Muscle of leg (tissue), 11 donors: ENCODE results near the gene POFUT1. TPM values are rescaled to one million over a fixed set of nuclear protein-coding genes. Genes with fewer than 3 reads are reported as not detected.
"Not testable (repeated sequence)": the region's sequence is repeated elsewhere in the genome, so short reads cannot be mapped to it uniquely, and the experiment has no call there.

Experiments
- DNase-seq: peaks from one replicate; pipeline ENCODE4 v3.0.0; 2013
- H3K27ac ChIP-seq: one replicate; pipeline ENCODE4 v1.5.1; 2013; ENCODE audit warnings: mild to moderate bottlenecking, low read length, control low read depth
- H3K27me3 ChIP-seq: one replicate; pipeline ENCODE4 v1.6.1; 2013; ENCODE audit warnings: low read length; ENCODE audit not compliant: control insufficient read depth, insufficient read depth
- H3K36me3 ChIP-seq: one replicate; pipeline ENCODE4 v1.6.1; 2013; ENCODE audit warnings: low read length; ENCODE audit not compliant: control insufficient read depth, insufficient read depth
- H3K4me1 ChIP-seq: one replicate; pipeline ENCODE4 v1.6.1; 2013; ENCODE audit warnings: low read length; ENCODE audit not compliant: control insufficient read depth, insufficient read depth
- H3K4me3 ChIP-seq: one replicate; pipeline ENCODE4 v1.5.1; 2013; ENCODE audit warnings: low read length, control low read depth
- H3K9me3 ChIP-seq: replicated peaks from 2 replicates; pipeline ENCODE4 v1.6.1; 2013; ENCODE audit warnings: low read depth, low read length; ENCODE audit not compliant: control insufficient read depth
- WGBS: methylation state at CpG from one replicate; pipeline ENCODE4 v1.1.5; 2013; ENCODE audit warnings: missing lambda C conversion rate; ENCODE audit not compliant: insufficient coverage; 5-methylcytosine and 5-hydroxymethylcytosine counted together
- polyA plus RNA-seq, 8 donors: library from polyadenylated mRNA; unstranded; fragments of 120-200 nt; gene quantifications; one replicate each; pipeline versions ENCODE4 v1.2.1 to v1.2.3, GENCODE V29; 2013; ENCODE audit warnings: inconsistent platforms in 1 of 8, low replicate concordance in 1 of 8; ENCODE audit not compliant: insufficient read length in 8 of 8, insufficient read depth in 1 of 8
- total RNA-seq: library from RNA; stranded (reverse); fragments of 120-200 nt; gene quantifications from one replicate; pipeline ENCODE4 v1.2.4, GENCODE V29; 2013

Gene POFUT1
- total and polyA plus RNA-seq, 9 donors: 23.2 to 39.1 (median 30.8) TPM

- Histone ChIP-seq H3K4me3 (no peak overlapping the region), H3K9me3 (no peaks in the 10 kb centered on the region), H3K27ac (no peak overlapping the region), H3K4me1 (no peaks in the 10 kb centered on the region), H3K36me3 (peaks cover 58% of the 10 kb centered on the region), H3K27me3 (no peaks in the 10 kb centered on the region)
- WGBS: 80% methylated on average over 5 of the region's 8 CpGs
- peak; percentile 27 for DNase-seq
Observed at GRCh38 chr20:32165836-32166545, 41.7 kb upstream of the POFUT1 start.

GRCh38 chr20:32167552-32167951, 40.1 kb upstream of the POFUT1 start:
- no peak for DNase-seq
- no CpG with 5 or more reads among the region's 4 CpGs for WGBS
- Histone ChIP-seq H3K9me3 (no peaks in the 10 kb centered on the region), H3K27me3 (no peaks in the 10 kb centered on the region), H3K4me3 (no peak overlapping the region), H3K4me1 (no peaks in the 10 kb centered on the region), H3K27ac (no peak overlapping the region), H3K36me3 (peaks cover 42% of the 10 kb centered on the region)

- Histone ChIP-seq H3K9me3 (no peaks in the 10 kb centered on the region), H3K4me3 (no peak overlapping the region), H3K27me3 (no peaks in the 10 kb centered on the region), H3K36me3 (peaks cover 40% of the 10 kb centered on the region), H3K4me1 (no peaks in the 10 kb centered on the region), H3K27ac (no peak overlapping the region)
- WGBS: no CpG with 5 or more reads among the region's 2 CpGs
- no peak for DNase-seq
Observed at GRCh38 chr20:32168184-32168910, 39.3 kb upstream of the POFUT1 start.

GRCh38 chr20:32177696-32178095, 30.0 kb upstream of the POFUT1 start:
- not testable (repeated sequence) for H3K4me1 ChIP-seq, H3K27me3 ChIP-seq, H3K4me3 ChIP-seq, DNase-seq, H3K27ac ChIP-seq, H3K36me3 ChIP-seq, H3K9me3 ChIP-seq
- WGBS: 92% methylated on average over 2 of the region's 7 CpGs

- H3K4me3 ChIP-seq: no peak overlapping the region
- DNase-seq: no peak
- no peaks in the 10 kb centered on the region for H3K9me3 ChIP-seq
- 83% methylated on average over 1 of the region's 2 CpGs for WGBS
- no peak overlapping the region for H3K27ac ChIP-seq
- no peaks in the 10 kb centered on the region for H3K27me3 ChIP-seq
- no peaks in the 10 kb centered on the region for H3K4me1 ChIP-seq
- H3K36me3 ChIP-seq: peaks cover 3% of the 10 kb centered on the region
Observed at GRCh38 chr20:32179515-32179914, 28.2 kb upstream of the POFUT1 start.

GRCh38 chr20:32179934-32180333, 27.7 kb upstream of the POFUT1 start:
- Histone ChIP-seq H3K4me1 (no peaks in the 10 kb centered on the region), H3K36me3 (peaks cover 3% of the 10 kb centered on the region), H3K4me3 (no peak overlapping the region), H3K27me3 (no peaks in the 10 kb centered on the region), H3K27ac (no peak overlapping the region), H3K9me3 (no peaks in the 10 kb centered on the region)
- WGBS: no CpG with 5 or more reads among the region's 4 CpGs
- no peak for DNase-seq

- H3K9me3 ChIP-seq: no peaks in the 10 kb centered on the region
- no CpG with 5 or more reads among the region's 2 CpGs for WGBS
- no peaks in the 10 kb centered on the region for H3K27me3 ChIP-seq
- H3K4me3 ChIP-seq: no peak overlapping the region
- H3K36me3 ChIP-seq: peaks cover 3% of the 10 kb centered on the region
- no peak overlapping the region for H3K27ac ChIP-seq
- no peak for DNase-seq
- no peaks in the 10 kb centered on the region for H3K4me1 ChIP-seq
Observed at GRCh38 chr20:32181606-32182005, 26.1 kb upstream of the POFUT1 start.

GRCh38 chr20:32183947-32184635, 23.6 kb upstream of the POFUT1 start:
- H3K27ac ChIP-seq: no peak overlapping the region
- DNase-seq: no peak
- 92% methylated on average over 4 of the region's 4 CpGs for WGBS
- no peaks in the 10 kb centered on the region for H3K9me3 ChIP-seq
- peaks cover 9% of the 10 kb centered on the region for H3K4me1 ChIP-seq
- no peaks in the 10 kb centered on the region for H3K27me3 ChIP-seq
- H3K36me3 ChIP-seq: peaks cover 6% of the 10 kb centered on the region
- H3K4me3 ChIP-seq: no peak overlapping the region

- Histone ChIP-seq H3K4me3 (no peak overlapping the region), H3K27ac (no peak overlapping the region), H3K36me3 (peaks cover 6% of the 10 kb centered on the region), H3K27me3 (no peaks in the 10 kb centered on the region), H3K4me1 (peaks cover 17% of the 10 kb centered on the region), H3K9me3 (no peaks in the 10 kb centered on the region)
- 68% methylated on average over 7 of the region's 10 CpGs for WGBS
- DNase-seq: no peak
Observed at GRCh38 chr20:32184961-32185603, 22.6 kb upstream of the POFUT1 start.

GRCh38 chr20:32186506-32186905, 21.2 kb upstream of the POFUT1 start:
- H3K36me3 ChIP-seq: peaks cover 6% of the 10 kb centered on the region
- H3K27ac ChIP-seq: no peak overlapping the region
- no peaks in the 10 kb centered on the region for H3K9me3 ChIP-seq
- H3K4me3 ChIP-seq: no peak overlapping the region
- no CpG with 5 or more reads among the region's 1 CpG for WGBS
- H3K4me1 ChIP-seq: peaks cover 25% of the 10 kb centered on the region
- no peak for DNase-seq
- no peaks in the 10 kb centered on the region for H3K27me3 ChIP-seq
